SKM-1 treated with dmso at 0.1 percent for 144 hours (cell line): ENCODE measurements around the gene STOM.

ENCODE experiments used
- DNase-seq: peaks from one replicate; lab custom pipeline; 2025; ENCODE audit not compliant: unreplicated experiment; lab: John Stamatoyannopoulos, UW

The STOM gene

GRCh38 chr9:121323449-121324151 lies 46.5 kb downstream of the STOM start:
- no peak for DNase-seq

DNA sequence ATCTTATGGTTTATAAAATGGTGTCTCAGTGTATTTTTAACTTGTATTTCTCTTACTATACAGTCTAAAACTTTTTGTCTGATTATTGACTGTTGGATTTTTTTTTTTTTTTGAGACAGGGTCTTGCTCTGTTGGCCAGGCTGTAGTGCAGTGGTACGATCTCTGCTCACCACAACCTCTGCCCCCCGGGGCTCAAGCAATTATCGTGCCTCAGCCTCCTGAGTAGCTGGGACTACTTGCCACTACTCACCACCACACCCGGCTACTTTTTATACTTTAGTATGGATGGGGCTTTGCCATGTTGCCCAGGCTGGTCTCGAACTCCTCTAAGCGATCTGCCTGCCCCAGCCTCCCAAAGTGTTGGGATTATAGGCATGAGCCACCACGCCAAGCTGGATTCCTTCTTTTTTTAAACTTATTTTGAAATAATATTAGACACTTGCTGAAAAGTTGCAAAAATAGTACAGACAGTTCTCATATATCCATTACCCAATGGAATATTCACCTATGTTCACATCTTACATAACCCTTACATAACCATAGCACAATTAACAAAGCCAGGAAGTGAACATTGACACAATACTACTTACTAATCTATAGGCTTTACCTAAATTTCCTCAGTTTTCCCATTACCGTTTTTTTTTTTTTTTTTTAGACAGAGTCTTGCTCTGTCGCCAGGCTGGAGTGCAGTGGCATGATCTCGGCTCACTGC lies 47.2 kb downstream of the STOM start:
- DNase-seq: peak; percentile 36

- DNase-seq: no peak
Measured at GRCh38 chr9:121322037-121322736, 47.9 kb downstream of the STOM start.

GRCh38 chr9:121321016-121321503 lies 49.0 kb downstream of the STOM start:
- DNase-seq: peak; percentile 67

- no peak for DNase-seq
Measured at GRCh38 chr9:121319383-121319780, 50.7 kb downstream of the STOM start.

DNA sequence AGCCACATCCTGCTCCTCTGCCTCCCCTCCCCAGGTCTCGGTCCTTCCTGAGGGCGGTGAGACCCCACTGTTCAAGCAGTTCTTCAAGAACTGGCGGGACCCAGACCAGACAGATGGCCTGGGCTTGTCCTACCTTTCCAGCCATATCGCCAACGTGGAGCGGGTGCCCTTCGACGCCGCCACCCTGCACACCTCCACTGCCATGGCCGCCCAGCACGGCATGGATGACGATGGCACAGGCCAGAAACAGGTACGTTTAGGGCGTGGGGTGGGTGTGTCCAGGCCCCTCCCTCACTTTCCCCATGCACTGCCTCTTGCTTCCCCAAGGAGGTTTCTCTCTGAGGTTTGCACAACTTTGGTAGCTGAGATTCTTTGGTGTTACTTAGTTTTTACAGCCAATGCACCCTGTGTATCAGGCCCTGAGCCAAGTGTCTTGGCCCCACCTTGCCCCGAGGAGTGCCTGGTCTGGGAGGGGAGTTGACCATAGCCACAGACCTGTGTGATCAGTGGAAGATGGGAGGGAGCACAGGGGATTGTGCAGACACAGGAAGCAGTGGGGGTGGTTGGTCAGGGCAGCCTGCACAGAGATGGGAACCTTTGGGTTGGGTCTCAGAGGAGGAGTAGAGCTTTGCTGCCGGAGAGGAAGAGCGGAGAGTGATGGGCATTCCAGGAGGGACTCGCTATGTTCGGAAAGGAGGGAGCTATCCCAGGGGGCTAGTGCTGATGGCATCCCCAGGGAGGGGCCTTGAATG lies 51.2 kb downstream of the STOM start:
- no peak for DNase-seq

DNA sequence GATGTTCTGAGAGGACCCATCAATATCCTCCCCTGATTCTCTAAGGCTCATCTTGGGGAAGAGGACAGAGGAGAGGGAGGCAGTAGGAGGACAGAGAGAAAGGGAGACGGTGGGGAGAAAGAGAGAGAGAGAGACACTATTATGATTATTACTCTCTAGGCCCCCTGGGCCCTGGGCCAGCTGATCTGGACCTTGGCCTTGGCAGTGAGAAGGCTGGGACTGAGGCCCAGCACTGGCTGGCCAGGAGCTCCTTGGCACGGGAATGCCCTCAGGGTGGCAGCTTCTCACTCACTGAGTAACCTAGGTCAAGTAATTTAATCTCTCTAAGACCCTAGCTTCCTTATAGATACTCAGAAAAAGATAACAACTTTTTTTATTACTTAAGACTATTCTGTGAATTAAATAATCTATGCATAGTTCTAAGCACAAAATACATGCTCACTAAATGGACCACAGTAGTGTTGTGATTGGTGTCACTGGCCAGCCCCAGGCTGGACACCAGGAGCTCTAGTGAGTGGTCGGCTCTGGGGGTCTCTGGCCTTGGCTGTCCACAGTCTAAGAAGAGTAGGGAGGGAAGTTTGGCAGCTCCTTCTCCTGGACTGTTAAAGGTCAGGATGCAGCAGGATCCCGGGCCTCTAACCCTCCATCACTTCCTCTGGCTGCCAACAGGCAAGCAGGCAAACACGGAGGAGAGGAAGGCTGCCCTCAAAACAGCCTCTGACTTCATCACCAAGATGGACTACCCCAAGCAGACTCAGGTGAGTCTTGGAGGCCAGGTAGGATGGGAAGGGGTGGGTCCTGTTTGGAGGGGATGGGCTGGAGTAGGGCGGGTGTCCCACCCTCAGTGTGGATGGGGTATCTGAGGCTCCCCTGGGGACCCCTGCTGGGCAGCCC lies 52.1 kb downstream of the STOM start:
- DNase-seq: no peak

DNA sequence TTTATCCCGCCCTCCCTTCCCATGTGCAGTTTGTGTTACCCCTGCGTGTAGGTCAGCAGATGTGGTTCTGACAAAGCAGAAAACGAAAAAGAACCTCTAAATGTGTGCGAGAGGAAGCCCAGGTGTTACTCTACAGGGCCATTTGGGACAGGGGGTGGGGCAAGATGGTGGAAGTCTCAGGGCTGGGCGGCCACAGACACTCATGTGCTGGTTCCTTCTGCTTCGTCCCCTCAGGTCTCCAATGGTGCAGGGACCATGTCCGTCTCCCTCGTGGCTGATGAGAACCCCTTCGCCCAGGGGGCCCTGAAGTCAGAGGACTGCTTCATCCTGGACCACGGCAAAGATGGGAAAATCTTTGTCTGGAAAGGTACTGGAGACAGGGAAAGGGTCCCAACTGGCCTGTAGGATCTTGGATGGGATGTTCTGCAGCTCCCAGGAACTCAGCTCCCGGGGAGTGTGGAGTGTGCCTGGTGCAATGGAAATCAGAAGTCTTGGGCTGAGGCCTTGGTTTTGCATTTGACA lies 53.1 kb downstream of the STOM start:
- no peak for DNase-seq

GRCh38 chr9:121316378-121316777 lies 53.7 kb downstream of the STOM start:
- no peak for DNase-seq

DNA sequence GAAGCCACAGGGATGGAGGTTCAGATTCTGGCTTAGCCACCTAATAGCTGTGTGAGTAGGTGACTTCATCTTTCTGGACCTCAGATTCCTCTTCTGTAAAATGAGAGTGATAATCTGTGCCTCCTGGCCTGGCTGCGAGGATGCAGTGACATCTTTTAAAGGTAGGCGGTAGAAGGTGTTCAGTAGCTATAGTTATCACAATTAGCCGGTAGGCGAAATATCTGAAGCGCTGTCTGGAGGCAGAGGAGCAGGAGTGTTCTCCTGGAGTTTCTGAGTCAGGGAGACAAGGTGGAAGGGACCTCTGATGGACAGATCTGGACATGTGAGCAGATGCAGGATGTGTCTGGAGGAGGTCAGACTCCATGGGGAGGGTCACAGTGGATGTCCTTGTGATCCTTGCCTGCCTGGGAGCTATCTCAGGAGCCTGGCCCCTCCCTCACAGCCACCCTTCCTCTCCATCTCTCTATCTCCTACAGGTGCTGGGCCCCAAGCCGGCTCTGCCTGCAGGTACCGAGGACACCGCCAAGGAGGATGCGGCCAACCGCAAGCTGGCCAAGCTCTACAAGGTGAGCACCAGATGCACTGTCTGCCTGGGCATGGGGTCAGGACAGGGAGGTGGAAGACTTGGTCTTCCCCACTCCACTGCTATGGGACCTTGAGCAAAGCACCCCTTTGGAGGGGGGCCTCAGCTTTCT lies 56.4 kb downstream of the STOM start:
- DNase-seq: no peak

GRCh38 chr9:121312169-121312568 lies 57.9 kb downstream of the STOM start:
- no peak for DNase-seq

GRCh38 chr9:121310571-121310970 lies 59.5 kb downstream of the STOM start:
- DNase-seq: no peak

DNA sequence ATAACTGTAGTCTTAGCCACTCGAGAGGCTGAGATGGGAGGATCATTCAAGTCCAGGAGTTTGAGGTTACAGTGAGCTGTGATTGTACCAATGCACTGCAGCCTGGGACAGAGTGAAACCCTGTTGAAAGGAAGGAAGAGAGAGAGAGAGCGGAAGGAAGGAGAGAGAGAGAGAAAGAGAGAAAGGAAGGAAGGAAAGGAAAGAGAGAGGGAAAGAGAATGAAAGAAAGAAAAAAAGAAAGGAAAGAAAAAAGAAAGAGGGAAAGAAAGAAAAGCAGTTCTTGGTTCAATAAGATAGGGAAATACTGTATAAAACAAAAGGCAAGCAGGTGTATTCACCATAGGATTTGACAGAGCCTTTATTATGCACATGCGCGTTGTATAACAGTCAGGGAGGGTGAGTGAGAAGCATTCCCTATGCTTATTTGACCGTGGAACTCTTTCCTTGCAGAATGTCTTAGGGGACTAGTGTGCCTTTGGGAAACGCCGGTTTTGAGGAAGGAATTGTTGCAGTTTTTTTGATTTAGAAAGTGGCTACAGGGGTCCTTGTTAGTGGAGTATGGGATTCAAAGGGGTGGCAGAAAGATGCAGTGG lies 60.1 kb downstream of the STOM start:
- no peak for DNase-seq

DNA sequence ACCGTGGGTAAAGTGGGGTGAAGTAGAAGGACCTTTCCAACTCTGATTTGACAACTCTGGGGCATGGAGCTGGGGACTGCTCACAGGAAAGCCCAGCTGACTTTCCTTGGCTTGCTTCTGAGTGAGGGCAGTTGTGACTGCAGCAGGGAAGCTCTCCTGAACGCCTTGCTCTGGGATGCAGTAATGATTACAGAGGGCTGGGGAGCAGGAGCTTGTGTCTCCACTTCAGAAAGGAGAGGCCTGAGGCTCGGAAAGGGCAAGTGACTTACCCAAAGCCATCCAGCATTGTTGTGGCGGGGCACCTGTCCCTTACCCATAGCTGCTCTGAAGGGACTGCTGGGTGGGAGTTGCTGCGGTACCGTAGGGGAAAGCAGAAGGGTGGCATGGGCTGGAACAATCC lies 60.9 kb downstream of the STOM start:
- DNase-seq: no peak

- no peak for DNase-seq
Measured at GRCh38 chr9:121308765-121309164, 61.3 kb downstream of the STOM start.

GRCh38 chr9:121307976-121308375 lies 62.1 kb downstream of the STOM start:
- DNase-seq: no peak

DNA sequence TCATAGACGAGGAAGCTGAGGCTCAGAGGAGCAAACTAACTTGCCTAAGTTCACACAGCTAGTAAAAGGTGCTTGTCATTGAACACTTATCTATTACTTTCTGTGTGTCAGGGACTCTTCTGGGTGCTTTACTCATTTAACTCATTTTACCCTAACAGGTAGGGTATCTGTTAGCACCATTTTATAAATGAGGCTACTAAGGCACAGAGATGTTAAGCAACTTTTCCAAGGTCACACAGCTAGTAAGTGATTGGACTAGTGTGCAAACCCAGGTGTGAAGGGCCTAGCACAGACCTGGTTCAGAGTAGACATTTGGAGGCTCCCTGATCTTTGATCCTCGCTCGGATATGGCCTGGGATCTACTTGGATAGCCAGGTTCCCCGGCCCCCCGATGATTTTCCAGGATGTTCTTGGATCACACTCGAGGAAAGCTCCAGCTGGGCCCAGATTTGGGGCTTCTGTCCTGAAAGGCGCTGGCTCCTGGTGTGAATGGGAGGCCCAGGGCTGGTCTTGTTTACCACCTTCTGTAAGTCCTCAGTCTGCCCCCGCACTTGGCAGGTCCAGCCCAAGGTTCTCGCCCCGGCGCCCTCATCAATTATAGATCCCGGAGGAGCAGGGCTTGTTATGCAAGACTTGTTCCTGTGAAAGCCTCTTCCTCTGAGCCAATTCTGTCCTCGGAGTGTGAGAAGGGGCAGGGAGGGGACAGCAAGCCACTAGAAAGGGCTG lies 64.6 kb downstream of the STOM start:
- no peak for DNase-seq

- DNase-seq: no peak
Measured at GRCh38 chr9:121304707-121305106, 65.3 kb downstream of the STOM start.
